ENCODE measurements around the gene GRIPAP1.

Gene GRIPAP1

DNA sequence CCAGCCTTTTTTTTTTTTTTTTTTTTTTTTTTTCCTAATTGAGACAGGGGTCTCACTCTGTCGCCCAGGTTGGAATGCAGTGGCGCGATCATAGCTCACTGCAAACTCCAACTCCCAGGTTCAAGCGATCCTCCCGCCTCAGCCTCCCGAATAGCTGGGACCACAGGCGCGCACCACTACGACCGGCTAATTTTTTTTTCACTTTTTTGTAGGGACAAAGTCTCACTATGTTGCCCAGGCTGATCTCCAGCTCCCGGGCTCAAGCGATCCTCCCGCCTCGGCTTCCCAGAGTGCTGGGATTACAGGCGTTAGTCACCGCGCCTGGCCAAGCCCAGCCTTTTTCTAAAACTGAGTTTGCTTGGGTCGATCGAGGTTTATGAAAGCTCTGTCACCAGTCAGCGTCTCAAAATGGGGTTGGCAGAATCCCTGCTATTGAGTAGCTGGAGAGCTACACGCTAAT, 43.4 kb downstream of the GRIPAP1 start:
- H3K27me3 ChIP-seq (ENCODE audit: control insufficient read depth, insufficient read depth, low read length), result no peaks in the 10 kb centered on the region
- no peaks in the 10 kb centered on the region for H3K36me3 ChIP-seq (ENCODE audit: control insufficient read depth, insufficient read depth, low read length)
- H3K4me1 ChIP-seq, result peaks cover 14% of the 10 kb centered on the region
- no peaks in the 10 kb centered on the region for H3K9me3 ChIP-seq (ENCODE audit: control insufficient read depth, low read length)
- H3K79me2 ChIP-seq, result peaks cover 28% of the 10 kb centered on the region
- TF ChIP-seq, protein P1, sequence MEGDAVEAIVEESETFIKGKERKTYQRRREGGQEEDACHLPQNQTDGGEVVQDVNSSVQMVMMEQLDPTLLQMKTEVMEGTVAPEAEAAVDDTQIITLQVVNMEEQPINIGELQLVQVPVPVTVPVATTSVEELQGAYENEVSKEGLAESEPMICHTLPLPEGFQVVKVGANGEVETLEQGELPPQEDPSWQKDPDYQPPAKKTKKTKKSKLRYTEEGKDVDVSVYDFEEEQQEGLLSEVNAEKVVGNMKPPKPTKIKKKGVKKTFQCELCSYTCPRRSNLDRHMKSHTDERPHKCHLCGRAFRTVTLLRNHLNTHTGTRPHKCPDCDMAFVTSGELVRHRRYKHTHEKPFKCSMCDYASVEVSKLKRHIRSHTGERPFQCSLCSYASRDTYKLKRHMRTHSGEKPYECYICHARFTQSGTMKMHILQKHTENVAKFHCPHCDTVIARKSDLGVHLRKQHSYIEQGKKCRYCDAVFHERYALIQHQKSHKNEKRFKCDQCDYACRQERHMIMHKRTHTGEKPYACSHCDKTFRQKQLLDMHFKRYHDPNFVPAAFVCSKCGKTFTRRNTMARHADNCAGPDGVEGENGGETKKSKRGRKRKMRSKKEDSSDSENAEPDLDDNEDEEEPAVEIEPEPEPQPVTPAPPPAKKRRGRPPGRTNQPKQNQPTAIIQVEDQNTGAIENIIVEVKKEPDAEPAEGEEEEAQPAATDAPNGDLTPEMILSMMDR (IDR thresholded peaks at IDR 0.05), result no peak
- H3K4me2 ChIP-seq (ENCODE audit: low read length), result peak overlapping the region; percentile 81
- H2AFZ ChIP-seq, result peak overlapping the region; percentile 78
- peak overlapping the region; percentile 88 for H3K4me3 ChIP-seq (ENCODE audit: low read depth, low read length)
- no peak overlapping the region for H3K9ac ChIP-seq
- H3K27ac ChIP-seq, result peak overlapping the region; percentile 98

DNA sequence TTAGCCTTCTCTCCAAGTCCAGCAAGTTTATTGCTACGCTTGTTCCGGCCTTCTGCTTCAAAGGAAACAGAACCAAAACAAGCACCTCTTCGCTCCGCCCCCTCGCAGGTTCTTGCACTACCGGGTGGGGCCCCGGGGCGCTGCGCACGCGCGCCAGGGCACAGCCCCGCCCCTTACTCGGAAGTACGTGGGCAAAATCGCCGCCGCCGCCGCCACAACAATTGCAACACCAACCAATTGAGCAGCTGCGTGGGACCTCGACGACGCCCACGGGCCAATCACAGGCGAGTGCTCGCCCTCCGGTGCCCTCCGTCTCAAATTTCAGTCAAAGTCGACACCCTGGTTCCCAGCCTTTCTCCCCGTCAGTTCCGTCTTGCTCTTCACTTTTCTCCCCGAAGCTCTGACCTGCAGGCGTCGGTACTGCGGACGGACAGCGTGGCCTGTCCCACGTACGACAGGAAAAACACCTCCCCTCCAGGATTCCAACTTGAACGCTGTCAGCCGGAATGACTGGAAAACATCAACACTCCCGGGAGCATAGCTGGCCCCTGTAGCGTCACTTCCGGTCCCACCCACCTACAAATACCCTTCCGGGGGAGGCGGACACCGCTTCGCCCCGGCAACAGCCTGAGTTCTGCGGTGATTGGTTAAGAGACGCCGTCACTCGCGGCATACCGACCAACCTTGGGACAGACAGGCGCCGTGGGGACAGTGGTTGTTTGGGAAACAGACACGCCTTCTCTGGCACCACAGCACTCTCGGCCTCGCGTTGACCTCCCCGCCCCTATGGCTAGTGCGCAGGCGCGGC, 44.0 kb downstream of the GRIPAP1 start:
- no peaks in the 10 kb centered on the region for H3K9me3 ChIP-seq (ENCODE audit: control insufficient read depth, low read length)
- peak overlapping the region; percentile 43 for H2AFZ ChIP-seq
- H3K27ac ChIP-seq, result peak overlapping the region; percentile 98
- no peaks in the 10 kb centered on the region for H3K27me3 ChIP-seq (ENCODE audit: control insufficient read depth, insufficient read depth, low read length)
- TF ChIP-seq, protein P1 (IDR thresholded peaks at IDR 0.05), result no peak
- H3K9ac ChIP-seq, result no peak overlapping the region
- H3K36me3 ChIP-seq (ENCODE audit: control insufficient read depth, insufficient read depth, low read length), result no peaks in the 10 kb centered on the region
- H3K79me2 ChIP-seq, result peaks cover 32% of the 10 kb centered on the region
- peak overlapping the region; percentile 85 for H3K4me2 ChIP-seq (ENCODE audit: low read length)
- H3K4me3 ChIP-seq (ENCODE audit: low read depth, low read length), result peak overlapping the region; percentile 88
- H3K4me1 ChIP-seq, result peaks cover 14% of the 10 kb centered on the region

DNA sequence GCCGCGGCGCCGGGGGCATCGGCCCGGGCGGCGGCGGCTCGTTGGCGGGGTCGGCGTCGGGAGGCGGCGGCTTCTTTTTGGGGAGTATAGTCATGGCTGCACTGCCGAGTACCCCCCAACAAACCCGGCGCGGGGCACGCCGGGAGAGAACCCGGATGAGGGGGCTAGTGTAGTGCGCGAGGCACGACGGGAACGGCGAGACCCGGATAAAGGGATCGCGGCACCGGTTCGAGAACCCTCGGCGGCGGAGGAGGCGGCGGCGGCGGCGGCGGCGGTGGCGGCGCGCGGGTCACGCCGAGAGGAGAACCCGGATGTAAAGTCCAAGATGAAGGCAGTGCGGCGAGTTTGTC, 44.6 kb downstream of the GRIPAP1 start, which contains the start of gene OTUD5:
Gene OTUD5 (minus strand): TSS at position 131 of the 350 bp plus-strand sequence. CDS start 37 bp downstream, at position 94.
- Histone ChIP-seq H3K9me3 (ENCODE audit: control insufficient read depth, low read length) (no peaks in the 10 kb centered on the region), H3K27me3 (ENCODE audit: control insufficient read depth, insufficient read depth, low read length) (no peaks in the 10 kb centered on the region), H3K9ac (no peak within 1 kb of the TSS), H3K27ac (peak within 1 kb of the TSS; percentile 98), H3K4me2 (ENCODE audit: low read length) (peak within 1 kb of the TSS; percentile 85), H3K79me2 (peaks cover 34% of the 10 kb centered on the region), H3K4me1 (peaks cover 14% of the 10 kb centered on the region), H3K4me3 (ENCODE audit: low read depth, low read length) (peak within 1 kb of the TSS; percentile 88), H3K36me3 (ENCODE audit: control insufficient read depth, insufficient read depth, low read length) (no peaks in the 10 kb centered on the region), H2AFZ (peak within 1 kb of the TSS; percentile 43)
- TF ChIP-seq, protein P1 (IDR thresholded peaks at IDR 0.05), result no peak

DNA sequence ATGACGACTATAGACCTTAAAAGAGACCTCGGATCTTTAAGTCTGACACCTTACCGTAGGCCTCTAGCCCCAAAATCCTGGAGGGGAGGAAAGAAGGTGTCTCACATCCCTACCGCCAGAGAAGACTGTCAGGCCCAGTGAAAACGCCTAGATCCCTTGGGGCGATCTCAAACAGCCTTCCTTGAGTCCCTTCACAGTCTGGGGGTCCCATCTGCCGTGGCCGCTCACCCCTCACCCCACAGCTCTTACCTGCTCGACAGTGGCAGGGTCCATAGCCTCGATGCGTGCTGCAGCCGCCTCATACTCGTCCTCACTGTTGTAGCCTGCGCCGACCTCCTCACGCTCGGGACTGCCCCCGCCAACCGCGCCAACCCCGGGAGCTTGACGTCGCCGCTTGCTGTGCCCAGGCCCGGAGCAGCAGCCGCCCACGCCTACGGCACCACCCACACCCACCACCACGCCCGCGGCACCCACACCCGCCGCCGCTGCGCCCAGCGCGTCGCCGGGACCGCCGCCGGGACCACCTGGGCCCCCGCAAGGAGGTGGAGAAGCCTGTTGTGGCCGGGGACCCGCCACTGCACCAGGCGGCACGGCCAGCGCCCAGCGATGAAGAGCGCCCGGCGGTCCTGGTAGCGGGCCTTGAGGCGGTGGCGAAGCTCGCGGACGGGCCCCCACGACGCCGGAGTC, 45.2 kb downstream of the GRIPAP1 start:
- Histone ChIP-seq H3K9me3 (ENCODE audit: control insufficient read depth, low read length) (no peaks in the 10 kb centered on the region), H3K4me1 (peaks cover 12% of the 10 kb centered on the region), H2AFZ (no peak overlapping the region), H3K4me3 (ENCODE audit: low read depth, low read length) (peak overlapping the region; percentile 56), H3K9ac (no peak overlapping the region), H3K27ac (peak overlapping the region; percentile 69), H3K27me3 (ENCODE audit: control insufficient read depth, insufficient read depth, low read length) (no peaks in the 10 kb centered on the region), H3K4me2 (ENCODE audit: low read length) (peak overlapping the region; percentile 54), H3K36me3 (ENCODE audit: control insufficient read depth, insufficient read depth, low read length) (no peaks in the 10 kb centered on the region), H3K79me2 (peaks cover 34% of the 10 kb centered on the region)
- TF ChIP-seq, protein P1 (IDR thresholded peaks at IDR 0.05), result no peak
